Mesenteric fat pad (tissue), 1 donor: Measurements from ENCODE around the gene UBL5. TPM values are rescaled to one million over a fixed set of nuclear protein-coding genes. Genes with fewer than 3 reads are reported as not detected.
"Not testable (repeated sequence)": the region's sequence is repeated elsewhere in the genome, so short reads cannot be mapped to it uniquely, and the experiment has no call there.

Source experiments
- DNase-seq: peaks from one replicate; pipeline ENCODE4 v3.0.0-alpha.2; 2020; ENCODE audit warnings: low spot score
- total RNA-seq: library from RNA; stranded (reverse); fragmentation: NEBNext Ultra II Directional; extraction: Animal tissue kit (Norgen Biotek cat#: 25700); gene quantifications from one replicate; pipeline ENCODE4 v1.2.1, GENCODE V29; 2021
- donor health status: DM: yes; HTN: yes; CAD: no.

The UBL5 gene
- total RNA-seq, 1 donor from 2014 or later = 263 TPM

GRCh38 chr19:9808855-9809824 lies 18.6 kb upstream of the UBL5 start:
- no peak for DNase-seq

GRCh38 chr19:9811139-9811538 lies 16.6 kb upstream of the UBL5 start:
- no peak for DNase-seq

GRCh38 chr19:9818175-9818733 lies 9.5 kb upstream of the UBL5 start:
- DNase-seq = no peak

GRCh38 chr19:9818734-9819595 lies 8.8 kb upstream of the UBL5 start, which contains the start of gene FBXL12:
Gene FBXL12 (minus strand): TSS chr19:9819079. CDS start chr19:9818813, 266 bp downstream.
- DNase-seq = peak; percentile 100

GRCh38 chr19:9819596-9819909 lies 8.2 kb upstream of the UBL5 start:
- no peak for DNase-seq

GRCh38 chr19:9820034-9820433 lies 7.7 kb upstream of the UBL5 start:
- DNase-seq = not testable (repeated sequence)

GRCh38 chr19:9823816-9824215 lies 3.9 kb upstream of the UBL5 start:
- no peak for DNase-seq

GRCh38 chr19:9828551-9829063 lies 889 bp downstream of the UBL5 start:
- no peak for DNase-seq

- DNase-seq = no peak
These were observed 6.6 kb downstream of the UBL5 start for GRCh38 chr19:9834307-9834725.

- peak; percentile 99 for DNase-seq
These were observed 7.2 kb downstream of the UBL5 start, which contains the start of gene PIN1 for GRCh38 chr19:9834726-9835506. Gene PIN1 (plus strand): TSS chr19:9835318. CDS start chr19:9835345, 27 bp downstream.

GRCh38 chr19:9835507-9835949 lies 7.8 kb downstream of the UBL5 start:
- DNase-seq = no peak

- DNase-seq = no peak
These were observed 8.3 kb downstream of the UBL5 start for GRCh38 chr19:9836021-9836420.

- no peak for DNase-seq
These were observed 10.6 kb downstream of the UBL5 start for GRCh38 chr19:9838324-9838723.

- DNase-seq = no peak
These were observed 11.7 kb downstream of the UBL5 start for GRCh38 chr19:9839415-9839814.

GRCh38 chr19:9842834-9843625 lies 15.3 kb downstream of the UBL5 start:
- no peak for DNase-seq

GRCh38 chr19:9843626-9844273 lies 16.0 kb downstream of the UBL5 start:
- DNase-seq = not testable (repeated sequence)

GRCh38 chr19:9847087-9847671 lies 19.5 kb downstream of the UBL5 start:
- DNase-seq = no peak

GRCh38 chr19:9848060-9848459 lies 20.3 kb downstream of the UBL5 start:
- no peak for DNase-seq

GRCh38 chr19:9848762-9849161 lies 21.0 kb downstream of the UBL5 start:
- no peak for DNase-seq
